ENCODE data around the gene ERMN. TPM values are rescaled to one million over a fixed set of nuclear protein-coding genes. Genes with fewer than 3 reads are reported as not detected.
A peak's percentile ranks its signal among the peaks of the same experiment; 100 is the strongest.

ERMN gene
- total and polyA plus RNA-seq, 2 donors (not counting 1 experiment from before 2014, with no cell fraction given), result 2.7 to 11.9 TPM

- CTCF ChIA-PET, result interaction anchor here (0.5 to 11.1 kb wide), 65 partner anchors 8 to 1454 kb away, joined by 3 to 197 read pairs (median 4); partner anchors contain the start of genes ACVR1, ACVR1C, CYTIP and ERMN
- Histone ChIP-seq H3K9ac (ENCODE audit: low read length) (no peak overlapping the region), H3K79me2 (ENCODE audit: control insufficient read depth, insufficient read depth, low read length) (no peaks in the 10 kb centered on the region), H3K27me3 (replicated peaks in 1 of 4; ENCODE audit: control extremely low read depth in 1 of 4, control insufficient read depth in 3 of 4, insufficient read depth in 4 of 4, low read length in 3 of 4) (no peaks in the 10 kb centered on the region), H3K4me1 (ENCODE audit: control insufficient read depth in 2 of 2, insufficient read depth in 2 of 2, low read length in 2 of 2) (no peaks in the 10 kb centered on the region), H2AFZ (ENCODE audit: insufficient read depth, low read depth, low read length, poor library complexity, severe bottlenecking) (no peak overlapping the region), H3K9me3 (ENCODE audit: control extremely low read depth in 1 of 3, control insufficient read depth in 2 of 3, insufficient read depth in 1 of 3, low read length in 2 of 3) (no peaks in the 10 kb centered on the region), H3K4me2 (replicated peaks; ENCODE audit: low read depth, low read length, poor library complexity, severe bottlenecking) (no peak overlapping the region), H4K20me1 (ENCODE audit: control insufficient read depth, insufficient read depth, low read length, poor library complexity, severe bottlenecking) (no peaks in the 10 kb centered on the region), H3K4me3 (ENCODE audit: control extremely low read depth in 1 of 5, extremely low read depth in 1 of 5, insufficient read depth in 1 of 5, low read depth in 2 of 5, low read length in 4 of 5) (no peak overlapping the region), H3K27ac (ENCODE audit: low read length in 2 of 2) (no peak overlapping the region), H3K36me3 (replicated peaks in 1 of 2; ENCODE audit: control extremely low read depth in 1 of 2, control insufficient read depth in 1 of 2, extremely low read depth in 1 of 2, insufficient read depth in 2 of 2, low read length in 1 of 2) (no peaks in the 10 kb centered on the region)
- peaks cover 4% of the 10 kb centered on the region for H3K27me3 Mint-ChIP-seq
- intact Hi-C loops (cut with micrococcal nuclease), result loop anchor here (1.0 to 2.0 kb wide), 7 partner anchors 190 to 1452 kb away; no protein-coding TSS in a partner anchor
- H3K9me3 Mint-ChIP-seq (ENCODE audit: insufficient read depth), result no peaks in the 10 kb centered on the region
- TF ChIP-seq EZH2 (IDR thresholded peaks at IDR 0.05; ENCODE audit: borderline replicate concordance, insufficient read depth, low read depth, low read length, poor library complexity, severe bottlenecking) (no peak), CTCF (IDR thresholded peaks at IDR 0.05) (peak; percentile 98)
- ATAC-seq (ENCODE audit: low read depth), result peak; percentile 65
- 6% methylated on average over 3 of the region's 9 CpGs for WGBS (ENCODE audit: insufficient coverage)
- POLR2A ChIA-PET, result interaction anchor here (0.7 kb wide), 1 partner anchor 296 kb away, joined by 3 read pairs; no protein-coding TSS in a partner anchor
- peaks cover 1% of the 10 kb centered on the region for H3K4me1 Mint-ChIP-seq
- H3K4me3 Mint-ChIP-seq, result no peak overlapping the region
- peak; percentile 68 for DNase-seq
- H3K27ac Mint-ChIP-seq, result no peak overlapping the region
Measured at GRCh38 chr2:157302492-157303099, 23.0 kb downstream of the ERMN start.

- H3K27me3 Mint-ChIP-seq, result peaks cover 7% of the 10 kb centered on the region
- no peak overlapping the region for H3K4me2 ChIP-seq (replicated peaks; ENCODE audit: low read depth, low read length, poor library complexity, severe bottlenecking)
- H3K4me3 Mint-ChIP-seq, result no peak overlapping the region
- H3K27me3 ChIP-seq (replicated peaks in 1 of 4; ENCODE audit: control extremely low read depth in 1 of 4, control insufficient read depth in 3 of 4, insufficient read depth in 4 of 4, low read length in 3 of 4), result no peaks in the 10 kb centered on the region
- H3K36me3 ChIP-seq (replicated peaks in 1 of 2; ENCODE audit: control extremely low read depth in 1 of 2, control insufficient read depth in 1 of 2, extremely low read depth in 1 of 2, insufficient read depth in 2 of 2, low read length in 1 of 2), result no peaks in the 10 kb centered on the region
- no peak overlapping the region for H3K27ac ChIP-seq (ENCODE audit: low read length in 2 of 2)
- no peaks in the 10 kb centered on the region for H3K4me1 ChIP-seq (ENCODE audit: control insufficient read depth in 2 of 2, insufficient read depth in 2 of 2, low read length in 2 of 2)
- POLR2A ChIA-PET, result no interaction called here
- CTCF ChIA-PET, result interaction anchor here (0.6 to 11.1 kb wide), 27 partner anchors 10 to 1453 kb away, joined by 3 to 197 read pairs (median 7); partner anchors contain the start of genes ACVR1 and ERMN
- H2AFZ ChIP-seq (ENCODE audit: insufficient read depth, low read depth, low read length, poor library complexity, severe bottlenecking), result no peak overlapping the region
- H3K27ac Mint-ChIP-seq, result no peak overlapping the region
- H3K9me3 Mint-ChIP-seq (ENCODE audit: insufficient read depth), result no peaks in the 10 kb centered on the region
- peaks cover 1% of the 10 kb centered on the region for H3K4me1 Mint-ChIP-seq
- TF ChIP-seq CTCF (IDR thresholded peaks at IDR 0.05), result no peak
- no peak for TF ChIP-seq EZH2 (IDR thresholded peaks at IDR 0.05; ENCODE audit: borderline replicate concordance, insufficient read depth, low read depth, low read length, poor library complexity, severe bottlenecking)
- H4K20me1 ChIP-seq (ENCODE audit: control insufficient read depth, insufficient read depth, low read length, poor library complexity, severe bottlenecking), result no peaks in the 10 kb centered on the region
- ATAC-seq (ENCODE audit: low read depth) (no peak), DNase-seq (no peak)
- no peak overlapping the region for H3K9ac ChIP-seq (ENCODE audit: low read length)
- intact Hi-C loops (cut with micrococcal nuclease), result no loop called here
- no peaks in the 10 kb centered on the region for H3K79me2 ChIP-seq (ENCODE audit: control insufficient read depth, insufficient read depth, low read length)
- 100% methylated on average over 2 of the region's 2 CpGs for WGBS (ENCODE audit: insufficient coverage)
- no peak overlapping the region for H3K4me3 ChIP-seq (ENCODE audit: control extremely low read depth in 1 of 5, extremely low read depth in 1 of 5, insufficient read depth in 1 of 5, low read depth in 2 of 5, low read length in 4 of 5)
- no peaks in the 10 kb centered on the region for H3K9me3 ChIP-seq (ENCODE audit: control extremely low read depth in 1 of 3, control insufficient read depth in 2 of 3, insufficient read depth in 1 of 3, low read length in 2 of 3)
Measured at GRCh38 chr2:157301307-157301706, 24.3 kb downstream of the ERMN start.
